PC-9 (cell line): ENCODE measurements around the gene PHACTR3.

Experiments used
- CTCF ChIP-seq: fragments of 200-600 bp; sonication (generic); conservative IDR thresholded peaks from 2 replicates; pipeline ENCODE4 v1.6.1; 2017; ENCODE audit warnings: mixed run types, antibody characterized with exemption, mild to moderate bottlenecking, moderate library complexity
- EZH2 ChIP-seq: fragments of 200-600 bp; sonication (generic); IDR thresholded peaks from 2 replicates; pipeline ENCODE4 v1.8.0; 2017; ENCODE audit warnings: antibody characterized with exemption, low read depth

GRCh38 chr20:59575216-59575615 is 29.1 kb upstream of the PHACTR3 start:
- no peak for TF ChIP-seq CTCF
- TF ChIP-seq EZH2, result no peak
